Measurements from ENCODE around the gene LRRC4B.

Gene LRRC4B

GRCh38 chr19:50562996-50563395 lies 5.2 kb downstream of the LRRC4B start:
- no peak for ATAC-seq
- H3K4me1 Mint-ChIP-seq = peaks cover 21% of the 10 kb centered on the region
- H3K27ac Mint-ChIP-seq = no peak overlapping the region
- no peak for DNase-seq (ENCODE audit: low spot score in 2 of 2)
- no peaks in the 10 kb centered on the region for H3K36me3 Mint-ChIP-seq
- H3K4me3 Mint-ChIP-seq = no peak overlapping the region
- no peaks in the 10 kb centered on the region for H3K9me3 Mint-ChIP-seq

DNA sequence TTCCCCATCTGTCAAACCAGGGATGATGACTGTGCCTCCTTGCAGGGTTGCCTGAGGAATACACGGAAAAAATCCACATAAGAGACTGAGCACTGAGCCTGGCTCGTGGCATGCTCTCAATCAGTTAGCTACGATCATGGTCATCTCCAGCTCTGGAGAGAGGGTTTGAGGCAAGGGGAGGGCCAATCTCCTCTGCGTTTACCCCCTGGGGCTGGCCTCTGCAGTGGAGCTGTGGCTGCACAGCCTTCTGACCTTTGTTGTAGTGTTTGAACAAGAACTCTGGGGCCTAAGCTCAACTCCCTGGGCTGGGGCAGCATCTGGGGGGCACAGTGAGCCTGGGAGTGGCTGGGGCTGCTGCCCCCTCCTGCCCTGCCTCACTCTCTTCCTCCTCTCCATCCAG lies 5.9 kb downstream of the LRRC4B start:
- Mint-ChIP-seq H3K36me3 (no peaks in the 10 kb centered on the region), H3K9me3 (no peaks in the 10 kb centered on the region), H3K4me3 (no peak overlapping the region), H3K4me1 (peaks cover 21% of the 10 kb centered on the region), H3K27ac (no peak overlapping the region)
- ATAC-seq = no peak
- DNase-seq (ENCODE audit: low spot score in 2 of 2) = no peak

GRCh38 chr19:50559636-50560035 lies 8.6 kb downstream of the LRRC4B start:
- Mint-ChIP-seq H3K9me3 (no peaks in the 10 kb centered on the region), H3K4me3 (no peak overlapping the region), H3K36me3 (no peaks in the 10 kb centered on the region), H3K4me1 (peaks cover 14% of the 10 kb centered on the region), H3K27ac (no peak overlapping the region)
- no peak for DNase-seq (ENCODE audit: low spot score in 2 of 2)
- ATAC-seq = no peak

DNA sequence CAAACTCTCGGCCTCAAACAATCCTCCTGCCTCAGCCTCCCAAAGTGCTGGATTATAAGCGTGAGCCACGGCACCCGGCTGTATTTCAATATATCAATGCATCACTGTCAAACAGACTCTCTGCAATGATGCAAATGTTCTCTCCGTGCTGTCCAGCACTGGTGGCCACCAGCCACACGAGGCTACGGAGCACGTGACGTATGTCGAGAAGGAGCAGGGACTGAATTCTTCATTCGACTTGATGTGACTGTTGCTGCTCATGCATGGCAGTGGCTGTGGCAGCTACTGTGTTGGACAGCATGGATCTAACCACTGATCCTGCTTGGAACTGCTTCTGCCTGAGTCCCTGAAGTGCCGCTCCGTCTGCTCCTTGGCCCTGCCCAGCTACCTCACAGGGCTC lies 9.8 kb downstream of the LRRC4B start:
- Mint-ChIP-seq H3K4me1 (peaks cover 15% of the 10 kb centered on the region), H3K27ac (no peak overlapping the region), H3K36me3 (no peaks in the 10 kb centered on the region), H3K4me3 (no peak overlapping the region), H3K9me3 (no peaks in the 10 kb centered on the region)
- DNase-seq (ENCODE audit: low spot score in 2 of 2) (no peak), ATAC-seq (no peak)

- H3K4me3 Mint-ChIP-seq = no peak overlapping the region
- no peak for DNase-seq (ENCODE audit: low spot score in 2 of 2)
- ATAC-seq = no peak
- peaks cover 19% of the 10 kb centered on the region for H3K4me1 Mint-ChIP-seq
- no peaks in the 10 kb centered on the region for H3K36me3 Mint-ChIP-seq
- no peak overlapping the region for H3K27ac Mint-ChIP-seq
- H3K9me3 Mint-ChIP-seq = no peaks in the 10 kb centered on the region
Measured at GRCh38 chr19:50558039-50558438, 10.2 kb downstream of the LRRC4B start.

GRCh38 chr19:50557009-50557613 lies 11.1 kb downstream of the LRRC4B start:
- Mint-ChIP-seq H3K36me3 (no peaks in the 10 kb centered on the region), H3K9me3 (no peaks in the 10 kb centered on the region), H3K4me3 (peak overlapping the region; percentile 91), H3K27ac (no peak overlapping the region), H3K4me1 (peaks cover 26% of the 10 kb centered on the region)
- no peak for ATAC-seq
- DNase-seq (ENCODE audit: low spot score in 2 of 2) = no peak

- no peaks in the 10 kb centered on the region for H3K36me3 Mint-ChIP-seq
- peak overlapping the region; percentile 91 for H3K4me3 Mint-ChIP-seq
- H3K27ac Mint-ChIP-seq = peak overlapping the region; percentile 79
- no peaks in the 10 kb centered on the region for H3K9me3 Mint-ChIP-seq
- peaks cover 28% of the 10 kb centered on the region for H3K4me1 Mint-ChIP-seq
- DNase-seq (ENCODE audit: low spot score in 2 of 2) (peak; percentile 73 to 89), ATAC-seq (peak; percentile 81)
Measured at GRCh38 chr19:50556282-50557008, 11.8 kb downstream of the LRRC4B start.

- Mint-ChIP-seq H3K4me3 (peak overlapping the region; percentile 91), H3K4me1 (peaks cover 28% of the 10 kb centered on the region), H3K36me3 (no peaks in the 10 kb centered on the region), H3K9me3 (no peaks in the 10 kb centered on the region), H3K27ac (peak overlapping the region; percentile 79)
- ATAC-seq (no peak), DNase-seq (ENCODE audit: low spot score in 2 of 2) (no peak)
Measured at GRCh38 chr19:50555450-50556281, 12.6 kb downstream of the LRRC4B start.

GRCh38 chr19:50555033-50555432 lies 13.2 kb downstream of the LRRC4B start:
- peaks cover 28% of the 10 kb centered on the region for H3K4me1 Mint-ChIP-seq
- no peak overlapping the region for H3K27ac Mint-ChIP-seq
- H3K4me3 Mint-ChIP-seq = peak overlapping the region; percentile 91
- DNase-seq (ENCODE audit: low spot score in 2 of 2) = no peak
- no peaks in the 10 kb centered on the region for H3K36me3 Mint-ChIP-seq
- no peaks in the 10 kb centered on the region for H3K9me3 Mint-ChIP-seq
- ATAC-seq = no peak

DNA sequence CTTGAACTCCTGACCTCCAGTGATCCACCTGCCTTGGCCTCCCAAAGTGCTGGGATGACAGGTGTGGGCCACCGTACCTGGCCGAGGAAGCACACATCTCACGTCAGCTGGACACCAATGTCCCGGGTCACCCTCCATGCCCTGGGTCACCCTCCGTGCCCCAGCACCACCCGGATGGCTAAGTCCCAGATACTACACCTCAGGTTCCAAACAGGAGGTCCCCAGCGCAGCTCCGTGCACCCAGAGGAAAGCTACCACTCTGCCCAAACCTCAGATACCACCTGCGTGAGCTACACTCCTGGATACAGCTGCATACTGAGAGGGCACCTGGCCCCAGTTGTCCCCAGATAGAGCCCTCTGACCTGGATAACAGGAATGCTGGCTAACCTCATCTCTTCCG lies 14.0 kb downstream of the LRRC4B start:
- Mint-ChIP-seq H3K9me3 (no peaks in the 10 kb centered on the region), H3K4me1 (peaks cover 28% of the 10 kb centered on the region), H3K27ac (no peak overlapping the region), H3K4me3 (no peak overlapping the region), H3K36me3 (no peaks in the 10 kb centered on the region)
- DNase-seq (ENCODE audit: low spot score in 2 of 2) = no peak
- no peak for ATAC-seq

DNA sequence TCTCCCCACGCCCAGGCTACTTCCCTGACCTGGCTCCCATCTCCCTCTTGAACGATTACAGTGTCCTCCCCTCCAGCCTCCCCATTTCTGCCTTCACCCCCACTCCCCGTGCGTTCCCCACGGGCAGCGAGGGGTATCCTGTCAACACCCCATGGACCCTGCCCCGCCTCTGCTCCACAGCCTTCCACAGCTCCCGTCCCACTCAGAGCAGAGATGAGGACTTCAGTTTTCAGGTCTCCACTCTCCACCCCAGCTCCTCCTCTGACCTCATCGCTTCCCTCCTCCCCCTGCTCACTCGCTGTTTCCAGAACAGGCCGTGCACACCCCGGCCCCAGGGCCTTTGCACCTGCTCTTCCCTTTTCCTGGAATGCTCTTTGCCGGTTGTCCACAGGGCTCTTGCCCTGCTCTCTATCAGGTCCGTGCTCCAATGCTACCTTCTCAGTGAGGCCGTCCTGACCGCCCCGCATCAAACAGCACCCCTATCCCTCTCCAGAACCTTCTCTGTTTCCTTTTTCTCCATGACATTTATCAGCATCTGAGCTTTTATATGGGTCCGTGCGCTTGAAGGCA lies 15.0 kb downstream of the LRRC4B start:
- ATAC-seq (no peak), DNase-seq (ENCODE audit: low spot score in 2 of 2) (no peak)
- Mint-ChIP-seq H3K4me1 (peaks cover 28% of the 10 kb centered on the region), H3K4me3 (no peak overlapping the region), H3K9me3 (no peaks in the 10 kb centered on the region), H3K36me3 (no peaks in the 10 kb centered on the region), H3K27ac (no peak overlapping the region)

DNA sequence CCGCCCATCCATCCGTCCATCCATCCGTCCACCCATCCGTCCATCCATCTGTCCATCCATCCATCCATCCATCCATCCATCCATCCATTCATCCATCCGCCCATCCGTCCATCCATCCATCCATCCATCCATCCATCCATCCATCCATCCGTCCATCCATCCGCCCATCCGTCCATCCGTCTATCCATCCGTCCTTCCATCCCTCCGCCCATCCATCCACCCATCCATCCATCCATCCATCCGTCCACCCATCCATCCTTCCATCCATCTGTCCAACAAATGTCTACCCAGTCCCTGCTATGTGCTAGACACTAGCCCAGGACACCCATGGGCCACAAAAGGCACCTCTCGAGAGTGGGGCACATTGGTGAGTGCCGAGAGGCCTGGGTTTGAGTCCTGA lies 15.7 kb downstream of the LRRC4B start:
- ATAC-seq (no peak), DNase-seq (ENCODE audit: low spot score in 2 of 2) (no peak)
- no peaks in the 10 kb centered on the region for H3K36me3 Mint-ChIP-seq
- no peak overlapping the region for H3K4me3 Mint-ChIP-seq
- no peaks in the 10 kb centered on the region for H3K9me3 Mint-ChIP-seq
- no peak overlapping the region for H3K27ac Mint-ChIP-seq
- H3K4me1 Mint-ChIP-seq = peaks cover 28% of the 10 kb centered on the region

- ATAC-seq (no peak), DNase-seq (ENCODE audit: low spot score in 2 of 2) (no peak)
- H3K36me3 Mint-ChIP-seq = no peaks in the 10 kb centered on the region
- H3K4me3 Mint-ChIP-seq = no peak overlapping the region
- H3K4me1 Mint-ChIP-seq = peaks cover 26% of the 10 kb centered on the region
- H3K9me3 Mint-ChIP-seq = no peaks in the 10 kb centered on the region
- peak overlapping the region; percentile 10 for H3K27ac Mint-ChIP-seq
Measured at GRCh38 chr19:50551715-50552187, 16.5 kb downstream of the LRRC4B start.

- no peaks in the 10 kb centered on the region for H3K9me3 Mint-ChIP-seq
- ATAC-seq = no peak
- no peak for DNase-seq (ENCODE audit: low spot score in 2 of 2)
- H3K4me3 Mint-ChIP-seq = no peak overlapping the region
- H3K4me1 Mint-ChIP-seq = peaks cover 21% of the 10 kb centered on the region
- H3K27ac Mint-ChIP-seq = peak overlapping the region; percentile 10
- no peaks in the 10 kb centered on the region for H3K36me3 Mint-ChIP-seq
Measured at GRCh38 chr19:50551034-50551714, 17.1 kb downstream of the LRRC4B start.

- no peak for ATAC-seq
- Mint-ChIP-seq H3K4me1 (peaks cover 19% of the 10 kb centered on the region), H3K27ac (no peak overlapping the region), H3K9me3 (no peaks in the 10 kb centered on the region), H3K4me3 (no peak overlapping the region), H3K36me3 (no peaks in the 10 kb centered on the region)
- no peak for DNase-seq (ENCODE audit: low spot score in 2 of 2)
Measured at GRCh38 chr19:50550594-50550966, 17.7 kb downstream of the LRRC4B start.
